SK-N-SH (cell line): Measurements from ENCODE around the gene FBXO44. TPM values are rescaled to one million over a fixed set of nuclear protein-coding genes. Genes with fewer than 3 reads are reported as not detected.
A peak's percentile ranks its signal among the peaks of the same experiment; 100 is the strongest.

ENCODE experiments used
- CTCF ChIA-PET: fragments of 300-600, 350-600 bp; formaldehyde crosslinking; extraction: SDS; loops from one replicate; lab custom pipeline; 2021; lab: Yijun Ruan, JAX
- POLR2A ChIA-PET: fragments of 350-600 bp; sonication (Branson Sonifier 250); formaldehyde crosslinking; extraction: SDS; loops from one replicate; lab custom pipeline; 2020; ENCODE audit warnings: antibody characterized with exemption, inconsistent platforms; lab: Yijun Ruan, JAX
- DNase-seq: peaks from one replicate; pipeline ENCODE4 v3.0.0; 2012
- H2AFZ ChIP-seq: fragments of 200-600 bp; sonication (generic); 2 replicates; pipeline ENCODE4 v1.8.1; 2016; ENCODE audit warnings: antibody characterized with exemption, mild to moderate bottlenecking, low read depth
- H3F3A ChIP-seq: fragments of 200-600 bp; sonication (generic); replicated peaks from 2 replicates; pipeline ENCODE3; 2016; ENCODE audit warnings: antibody characterized with exemption, mild to moderate bottlenecking; ENCODE audit not compliant: insufficient read depth
- H3K27ac ChIP-seq, 2 experiments: fragments of 200-500 bp in 1 of 2; fragments of 200-600 bp in 1 of 2; sonication (Bioruptor generic) in 1 of 2; sonication (generic), shearing (Covaris generic) in 1 of 2; 2 replicates each; pipeline versions ENCODE4 v1.5.1 to v1.6.1; 2014 to 2016; ENCODE audit warnings: low read depth in 2 of 2, inconsistent platforms in 1 of 2, low read length in 1 of 2, mild to moderate bottlenecking in 1 of 2, mixed read lengths in 1 of 2
- H3K27me3 ChIP-seq: fragments of 200-600 bp; sonication (generic), shearing (Covaris generic); 2 replicates; pipeline ENCODE4 v1.6.1; 2016; ENCODE audit warnings: mixed run types; ENCODE audit not compliant: insufficient read depth
- H3K36me3 ChIP-seq, 2 experiments: fragments of 200-500 bp in 1 of 2; fragments of 200-600 bp in 1 of 2; sonication (Bioruptor generic) in 1 of 2; sonication (generic) in 1 of 2; replicated peaks in 1 of 2; 2 replicates each; pipeline versions ENCODE3 to v1.5.1; 2014 to 2016; ENCODE audit warnings: low read length in 1 of 2, mild to moderate bottlenecking in 1 of 2; ENCODE audit not compliant: insufficient read depth in 2 of 2, control insufficient read depth in 1 of 2
- H3K4me1 ChIP-seq, 2 experiments: fragments of 200-500 bp in 1 of 2; fragments of 200-600 bp in 1 of 2; sonication (Bioruptor generic) in 1 of 2; sonication (generic), shearing (Covaris generic) in 1 of 2; 2 replicates each; pipeline versions ENCODE4 v1.5.1 to v1.6.1; 2014 to 2016; ENCODE audit warnings: low read depth in 1 of 2, low read length in 1 of 2, mixed run types in 1 of 2; ENCODE audit not compliant: insufficient read depth in 2 of 2, control insufficient read depth in 1 of 2
- H3K4me2 ChIP-seq: fragments of 200-600 bp; sonication (generic), shearing (Covaris generic); 2 replicates; pipeline ENCODE4 v1.6.1; 2017; ENCODE audit warnings: mixed run types
- H3K4me3 ChIP-seq, 2 experiments: fragments of 200-500 bp in 1 of 2; fragments of 200-600 bp in 1 of 2; sonication (Bioruptor generic) in 1 of 2; sonication (generic), shearing (Covaris generic) in 1 of 2; 2 replicates each; pipeline versions ENCODE4 v1.5.1 to v1.8.1; 2014 to 2016; ENCODE audit warnings: low read depth in 2 of 2, inconsistent platforms in 1 of 2, low read length in 1 of 2, mild to moderate bottlenecking in 1 of 2, mixed read lengths in 1 of 2, moderate library complexity in 1 of 2
- H3K79me2 ChIP-seq: fragments of 200-600 bp; sonication (generic); 2 replicates; pipeline ENCODE4 v1.8.1; 2017; ENCODE audit warnings: mild to moderate bottlenecking; ENCODE audit not compliant: insufficient read depth
- H3K9ac ChIP-seq: fragments of 200-600 bp; sonication (generic); 2 replicates; pipeline ENCODE4 v1.6.1; 2017; ENCODE audit warnings: mixed run types
- H3K9me2 ChIP-seq: fragments of 200-600 bp; sonication (generic); 2 replicates; pipeline ENCODE4 v1.6.1; 2017; ENCODE audit warnings: mixed run types
- H3K9me3 ChIP-seq: fragments of 200-600 bp; sonication (generic); 2 replicates; pipeline ENCODE4 v1.6.1; 2017; ENCODE audit warnings: mixed run types, mild to moderate bottlenecking, moderate library complexity
- H4K20me1 ChIP-seq: fragments of 200-600 bp; sonication (generic); 2 replicates; pipeline ENCODE4 v1.6.1; 2017; ENCODE audit warnings: mild to moderate bottlenecking, mixed run types; ENCODE audit not compliant: insufficient read depth
- CHD2 ChIP-seq: fragments of 150-350 bp; IDR thresholded peaks from 2 replicates; pipeline ENCODE4 v1.6.1; 2018; ENCODE audit warnings: low read length; ENCODE audit not compliant: partially characterized antibody
- CTCF ChIP-seq: fragments of 200-600 bp; sonication (generic); IDR thresholded peaks from 2 replicates; pipeline ENCODE4 v1.6.1; 2017; ENCODE audit warnings: antibody characterized with exemption, mild to moderate bottlenecking, moderate library complexity
- GATA2 ChIP-seq: sonication (generic); formaldehyde crosslinking; IDR thresholded peaks from 2 replicates; pipeline ENCODE4 v1.5.0; 2020; ENCODE audit warnings: mild to moderate bottlenecking, missing genetic modification reagents
- MAX ChIP-seq: IDR thresholded peaks from 2 replicates; pipeline ENCODE4 v1.4.0; 2012; ENCODE audit warnings: low read depth
- MXI1 ChIP-seq: IDR thresholded peaks from 2 replicates; pipeline ENCODE4 v1.6.1; 2012; ENCODE audit warnings: mild to moderate bottlenecking, low read depth, low read length, improper control_type of control experiment
- POLR2AphosphoS5 ChIP-seq: IDR thresholded peaks from 2 replicates; pipeline ENCODE4 v1.6.1; 2012; ENCODE audit warnings: low read depth, low read length
- RCOR1 ChIP-seq: fragments of 150-350 bp; IDR thresholded peaks from 2 replicates; pipeline ENCODE4 v1.6.1; 2017; ENCODE audit warnings: antibody characterized with exemption, low read length
- REST ChIP-seq: IDR thresholded peaks from 2 replicates; pipeline ENCODE4 v1.6.1; 2012; ENCODE audit warnings: mild to moderate bottlenecking, low read depth, low read length, moderate library complexity
- SMC3 ChIP-seq: IDR thresholded peaks from 2 replicates; pipeline ENCODE4 v1.6.1; 2012; ENCODE audit warnings: low read depth, low read length, improper control_type of control experiment
- TAF1 ChIP-seq: IDR thresholded peaks from 2 replicates; pipeline ENCODE4 v1.6.1; 2012; ENCODE audit warnings: low read depth, mild to moderate bottlenecking, low read length, moderate library complexity, borderline replicate concordance
- TCF12 ChIP-seq: IDR thresholded peaks from 2 replicates; pipeline ENCODE4 v1.4.0; 2012
- WGBS: methylation state at CpG from one replicate; pipeline ENCODE4 v1.1.6; 2017; ENCODE audit warnings: low lambda C conversion rate; 5-methylcytosine and 5-hydroxymethylcytosine counted together
- polyA plus RNA-seq, 3 experiments: library from polyadenylated mRNA; depleted of rRNA; stranded (reverse); fragments of >200 nt; gene quantifications; 2 replicates each; pipeline ENCODE4 v1.2.3, GENCODE V29; 2012

Gene FBXO44
- polyA plus RNA-seq, 1 of the 3 experiments (the other 2 are of a cell fraction): 42.8 TPM

GRCh38 chr1:11680270-11681070 is 25.8 kb downstream of the FBXO44 start:
- Histone ChIP-seq H3K27me3 (no peaks in the 10 kb centered on the region), H3K4me1 (peaks cover 10 to 16% of the 10 kb centered on the region in 2 experiments; a peak in 2 of 4 replicates), H3K9ac (peak overlapping the region; percentile 90), H3K9me3 (no peaks in the 10 kb centered on the region), H3K4me2 (peak overlapping the region; percentile 97), H3K9me2 (no peaks in the 10 kb centered on the region), H3K4me3 (peak overlapping the region; percentile 90 to 96), H3K27ac (peak overlapping the region; percentile 58 to 67), H3K36me3 (peaks cover 6 to 12% of the 10 kb centered on the region in 2 experiments), H3K79me2 (peaks cover 18% of the 10 kb centered on the region; the same call in 1 of the 2 replicates), H4K20me1 (no peaks in the 10 kb centered on the region), H3F3A (peaks cover 6% of the 10 kb centered on the region), H2AFZ (peak overlapping the region; percentile 89)
- TF ChIP-seq GATA2 (CRISPR knock-in tag) (no peak), CHD2 (peak; percentile 49)
- ChIA-PET POLR2A (no interaction called here), CTCF (interaction anchor here (0.7 to 7.5 kb wide), 7 partner anchors 16 to 643 kb away, joined by 3 to 51 read pairs (median 5); partner anchors contain the start of gene FBXO6)
- peak; percentile 58 for DNase-seq
- WGBS: 10% methylated on average over 22 of the region's 65 CpGs

GRCh38 chr1:11681071-11681771 is 26.5 kb downstream of the FBXO44 start, which contains the start of gene MAD2L2:
Gene MAD2L2, minus strand, starts transcription at chr1:11681148. Its CDS starts 547 bp downstream, at chr1:11680601.
- H3K4me1 ChIP-seq: peaks cover 10 to 16% of the 10 kb centered on the region in 2 experiments; a peak in 2 of 4 replicates
- peak; percentile 97 for DNase-seq
- H3K4me2 ChIP-seq: peak within 1 kb of the TSS; percentile 97
- H4K20me1 ChIP-seq: no peaks in the 10 kb centered on the region
- H3K9ac ChIP-seq: peak within 1 kb of the TSS; percentile 90
- TF ChIP-seq TAF1 (0 out of 2 replicates have a peak, but pooled peaks have one; percentile 21), MAX (0 out of 2 replicates have a peak, but pooled peaks have one; percentile 10), POLR2AphosphoS5 (0 out of 2 replicates have a peak, but pooled peaks have one; percentile 20), REST (no peak), MXI1 (0 out of 2 replicates have a peak, but pooled peaks have one; percentile 56), RCOR1 (peak; percentile 25; the same call in 1 of the 2 replicates), CTCF (no peak), SMC3 (no peak), TCF12 (peak; percentile 3; the same call in 1 of the 2 replicates)
- TF ChIP-seq, all 33 proteins: peak for 6
- peak within 1 kb of the TSS; percentile 90 to 96 for H3K4me3 ChIP-seq
- H2AFZ ChIP-seq: peak within 1 kb of the TSS; percentile 89
- no peaks in the 10 kb centered on the region for H3K9me2 ChIP-seq
- 3% methylated on average over 25 of the region's 71 CpGs for WGBS
- peaks cover 18% of the 10 kb centered on the region; the same call in 1 of the 2 replicates for H3K79me2 ChIP-seq
- H3K27me3 ChIP-seq: no peaks in the 10 kb centered on the region
- peaks cover 6% of the 10 kb centered on the region for H3F3A ChIP-seq
- peaks cover 6% of the 10 kb centered on the region in 2 experiments for H3K36me3 ChIP-seq
- ChIA-PET CTCF (interaction anchor here (0.8 to 7.5 kb wide), 8 partner anchors 9 to 644 kb away, joined by 3 to 51 read pairs (median 8); partner anchors contain the start of gene FBXO6), POLR2A (no interaction called here)
- H3K9me3 ChIP-seq: no peaks in the 10 kb centered on the region
- peak within 1 kb of the TSS; percentile 58 to 67 for H3K27ac ChIP-seq
